ENCODE results near the gene EMX1.

- TF ChIP-seq POLR2A (IDR thresholded peaks at IDR 0.05) (no peak), CTCF (IDR thresholded peaks at IDR 0.05) (no peak)
Observed at GRCh38 chr2:72926368-72926767, 9.0 kb downstream of the EMX1 start.

Data from ovary (tissue), 3 donors.